ENCODE measurements around the gene CAGE1.

- TF ChIP-seq CTCF (IDR thresholded peaks at IDR 0.05) (no peak), POLR2A (IDR thresholded peaks at IDR 0.05) (no peak)
Observed at GRCh38 chr6:7341271-7341670, 48.3 kb downstream of the CAGE1 start.

Data from body of pancreas (tissue), 4 donors.